HepG2 (cell line): Measurements from ENCODE around the gene ADGRB3. TPM values are rescaled to one million over a fixed set of nuclear protein-coding genes. Genes with fewer than 3 reads are reported as not detected.
A peak's percentile ranks its signal among the peaks of the same experiment; 100 is the strongest.

Source experiments
- ATAC-seq: fragments of 200-7000 bp; cut with Tn5 transposase; 3 replicates; pipeline ENCODE4 v1.9.1; 2020; ENCODE audit warnings: mild to moderate bottlenecking, moderate library complexity
- BruUV-seq: library from RNA; stranded (reverse); fragments of 400-500 nt; replicated peaks from 2 replicates; lab custom pipeline; 2021; lab: Mats Ljungman, UMichigan
- CTCF ChIA-PET: fragments of 300-600 bp; formaldehyde crosslinking; extraction: SDS; loops from one replicate; lab custom pipeline; 2021; ENCODE audit warnings: low total read pairs, inconsistent platforms, low intra/inter-chr PET ratio; lab: Yijun Ruan, JAX
- POLR2A ChIA-PET: fragments of 350-600 bp; sonication (Branson Sonifier 250); formaldehyde crosslinking; loops from one replicate; lab custom pipeline; 2020; ENCODE audit warnings: antibody characterized with exemption, inconsistent platforms; lab: Yijun Ruan, JAX
- DNase-seq: peaks from one replicate; pipeline ENCODE4 v3.0.0-alpha.2; 2015; ENCODE audit warnings: low spot score
- FAIRE-seq: peaks from 3 replicates; lab custom pipeline; 2011; peaks lifted over from hg19 to GRCh38; lab: Jason Lieb, UNC
- H2AFZ ChIP-seq: one replicate; pipeline ENCODE4 v1.6.1; 2011; ENCODE audit warnings: low read length, inconsistent platforms
- H3K27ac ChIP-seq: fragments of 300-600 bp; 3 replicates; pipeline ENCODE4 v1.8.0; 2011; ENCODE audit warnings: mixed run types, mild to moderate bottlenecking, mixed read lengths, low read length, inconsistent platforms; ENCODE audit not compliant: insufficient read depth; ENCODE audit errors: extremely low read length
- H3K27me3 ChIP-seq, 2 experiments: fragments of 200-600 bp in 1 of 2; 2 replicates in 1 of 2; 3 replicates in 1 of 2; pipeline versions ENCODE4 v1.6.0 to v1.8.0; 2011; ENCODE audit warnings: low read length in 2 of 2, mild to moderate bottlenecking in 2 of 2, moderate library complexity in 2 of 2, inconsistent platforms in 1 of 2; ENCODE audit not compliant: insufficient read depth in 2 of 2, control insufficient read depth in 1 of 2
- H3K36me3 ChIP-seq, 2 experiments: fragments of 200-600 bp in 1 of 2; replicated peaks in 1 of 2; 2 replicates in 1 of 2; 3 replicates in 1 of 2; pipeline versions ENCODE4 v1.5.1 to v1.8.0; 2011; ENCODE audit warnings: low read length in 2 of 2, inconsistent platforms in 1 of 2; ENCODE audit not compliant: insufficient read depth in 2 of 2, control insufficient read depth in 1 of 2
- H3K4me1 ChIP-seq: 2 replicates; pipeline ENCODE4 v1.5.1; 2012; ENCODE audit warnings: low read length, inconsistent platforms; ENCODE audit not compliant: insufficient read depth
- H3K4me2 ChIP-seq: 2 replicates; pipeline ENCODE4 v1.6.0; 2011; ENCODE audit warnings: low read depth, low read length, inconsistent platforms
- H3K4me3 ChIP-seq, 3 experiments: fragments of 200-600 bp in 1 of 3; sonication (generic), shearing (Covaris generic) in 1 of 3; replicated peaks in 1 of 3; 2 replicates each; pipeline ENCODE4 v1.5.1; 2011 to 2016; ENCODE audit warnings: low read length in 3 of 3, inconsistent platforms in 2 of 3, low read depth in 2 of 3, mild to moderate bottlenecking in 2 of 3, control low read depth in 1 of 3, mixed read lengths in 1 of 3; ENCODE audit not compliant: insufficient read depth in 1 of 3
- H3K79me2 ChIP-seq: one replicate; pipeline ENCODE4 v1.6.1; 2011; ENCODE audit warnings: low read length, inconsistent platforms; ENCODE audit not compliant: insufficient read depth
- H3K9ac ChIP-seq: 2 replicates; pipeline ENCODE4 v1.6.0; 2011; ENCODE audit warnings: mild to moderate bottlenecking, low read depth, low read length, inconsistent platforms; ENCODE audit not compliant: insufficient read depth
- H3K9me3 ChIP-seq: 2 replicates; pipeline ENCODE4 v1.5.1; 2012; ENCODE audit warnings: mild to moderate bottlenecking, low read length
- H4K20me1 ChIP-seq: 2 replicates; pipeline ENCODE4 v1.6.0; 2011; ENCODE audit warnings: inconsistent platforms, mild to moderate bottlenecking, low read length, moderate library complexity; ENCODE audit not compliant: insufficient read depth
- HDAC1 ChIP-seq: sonication (generic); formaldehyde crosslinking; IDR thresholded peaks from 2 replicates; pipeline ENCODE4 v1.5.1; 2020; ENCODE audit warnings: mild to moderate bottlenecking, missing genetic modification reagents
- MTA3 ChIP-seq: sonication (generic); formaldehyde crosslinking; IDR thresholded peaks from 2 replicates; pipeline ENCODE4 v1.4.0; 2020; ENCODE audit warnings: missing genetic modification reagents
- MYNN ChIP-seq: sonication (generic); formaldehyde crosslinking; IDR thresholded peaks from 2 replicates; pipeline ENCODE4 v1.4.0; 2020; ENCODE audit warnings: mild to moderate bottlenecking, low read depth, missing genetic modification reagents
- RBAK ChIP-seq: sonication (generic); formaldehyde crosslinking; IDR thresholded peaks from 2 replicates; pipeline ENCODE4 v1.5.1; 2020; ENCODE audit warnings: mild to moderate bottlenecking, missing genetic modification reagents
- RELA ChIP-seq: sonication (generic); formaldehyde crosslinking; IDR thresholded peaks from 2 replicates; pipeline ENCODE4 v1.4.0; 2020; ENCODE audit warnings: missing genetic modification reagents
- SALL2 ChIP-seq: sonication (generic); formaldehyde crosslinking; IDR thresholded peaks from 2 replicates; pipeline ENCODE4 v1.8.1; 2023; ENCODE audit warnings: mild to moderate bottlenecking, missing genetic modification reagents, inconsistent platforms
- SMARCE1 ChIP-seq: fragments of 450-650 bp; IDR thresholded peaks from 2 replicates; pipeline ENCODE4 v1.6.1; 2017; ENCODE audit warnings: borderline replicate concordance
- SMYD3 ChIP-seq: sonication (generic); formaldehyde crosslinking; IDR thresholded peaks from 2 replicates; pipeline ENCODE4 v1.8.1; 2023; ENCODE audit warnings: mild to moderate bottlenecking, missing genetic modification reagents
- SP2 ChIP-seq: sonication (generic); formaldehyde crosslinking; IDR thresholded peaks from 2 replicates; pipeline ENCODE4 v1.5.1; 2020; ENCODE audit warnings: mild to moderate bottlenecking, missing genetic modification reagents
- TARDBP ChIP-seq: sonication (generic); formaldehyde crosslinking; IDR thresholded peaks from 2 replicates; pipeline ENCODE4 v1.8.0; 2022; ENCODE audit warnings: mild to moderate bottlenecking, missing genetic modification reagents
- WIZ ChIP-seq: sonication (generic); formaldehyde crosslinking; IDR thresholded peaks from 2 replicates; pipeline ENCODE4 v1.5.1; 2020; ENCODE audit warnings: mild to moderate bottlenecking, missing genetic modification reagents
- ZBTB49 ChIP-seq: sonication (generic); formaldehyde crosslinking; IDR thresholded peaks from 2 replicates; pipeline ENCODE4 v1.4.0; 2020; ENCODE audit warnings: missing genetic modification reagents, borderline replicate concordance
- ZNF124 ChIP-seq: sonication (generic); formaldehyde crosslinking; IDR thresholded peaks from 2 replicates; pipeline ENCODE4 v1.4.0; 2020; ENCODE audit warnings: missing genetic modification reagents
- ZNF3 ChIP-seq: IDR thresholded peaks from 2 replicates; pipeline ENCODE4 v1.7.0; 2017; ENCODE audit warnings: inconsistent platforms
- ZNF451 ChIP-seq: sonication (generic); formaldehyde crosslinking; IDR thresholded peaks from 2 replicates; pipeline ENCODE4 v1.5.0; 2020; ENCODE audit warnings: mild to moderate bottlenecking, missing genetic modification reagents
- ZNF616 ChIP-seq: sonication (generic); formaldehyde crosslinking; IDR thresholded peaks from 2 replicates; pipeline ENCODE4 v1.5.0; 2020; ENCODE audit warnings: low read depth, mild to moderate bottlenecking, missing genetic modification reagents
- ZSCAN31 ChIP-seq: sonication (generic); formaldehyde crosslinking; IDR thresholded peaks from 2 replicates; pipeline ENCODE4 v1.5.0; 2020; ENCODE audit warnings: low read depth, mild to moderate bottlenecking, missing genetic modification reagents
- WGBS: methylation state at CpG from one replicate; pipeline ENCODE4 v1.1.6; 2017; ENCODE audit warnings: low lambda C conversion rate; 5-methylcytosine and 5-hydroxymethylcytosine counted together
- in situ Hi-C: cut with HindIII; loops from 2 replicates; pipeline ENCODE4 v1.10.0; 2017; ENCODE audit warnings: low pct_unique_long_range_greater_than_20kb; ENCODE audit not compliant: extremely low pct_ligation_motif_present
- intact Hi-C: fragments of 100-400 bp; cut with micrococcal nuclease; formaldehyde crosslinking; loops from one replicate; pipeline ENCODE4 v1.10.0; 2022; ENCODE audit not compliant: unreplicated experiment
- polyA plus RNA-seq, 8 experiments: library from polyadenylated mRNA; depleted of rRNA in 3 of 8; stranded (reverse) in 7 of 8; unstranded in 1 of 8; fragments of >200 nt; fragmentation: Illumina TruSeq in 4 of 8; extraction: Trizol in 4 of 8; gene quantifications; 2 replicates each; pipeline versions ENCODE4 v1.2.1 to v1.2.3, GENCODE V29; 2011 to 2016; ENCODE audit warnings: low read depth in 4 of 8, missing spikeins in 1 of 8, mixed read lengths in 1 of 8; ENCODE audit not compliant: insufficient read depth in 1 of 8
- total RNA-seq, 5 experiments: library from RNA; depleted of rRNA; stranded (reverse); fragments of >200 nt; fragmentation: Illumina TruSeq; extraction: Trizol; gene quantifications; 2 replicates each; pipeline ENCODE4 v1.2.3, GENCODE V29; 2016; ENCODE audit warnings: low read depth in 1 of 5
- TF ChIP-seq, protein P1 (sequence below): sonication (generic); formaldehyde crosslinking; IDR thresholded peaks from 2 replicates; pipeline ENCODE4 v1.5.0; 2020; ENCODE audit warnings: missing genetic modification reagents
- TF ChIP-seq, protein P2 (sequence below): sonication (generic); formaldehyde crosslinking; IDR thresholded peaks from 2 replicates; pipeline ENCODE4 v1.5.0; 2020; ENCODE audit warnings: missing genetic modification reagents

The ADGRB3 gene
- total and polyA plus RNA-seq, 2 of the 13 experiments (the other 11 are each of a cell fraction or from before 2014, with no cell fraction given): not detected

GRCh38 chr6:68873236-68873635 is 238.2 kb downstream of the ADGRB3 start:
- no TSS peak for BruUV-seq
- Histone ChIP-seq H3K4me1 (no peaks in the 10 kb centered on the region), H3K27ac (no peak overlapping the region), H3K4me3 (no peak overlapping the region), H3K36me3 (no peaks in the 10 kb centered on the region), H3K9ac (no peak overlapping the region), H3K27me3 (no peaks in the 10 kb centered on the region), H3K79me2 (no peaks in the 10 kb centered on the region)
- in situ Hi-C loops: no loop called here
- 0% methylated on average over 1 of the region's 1 CpG for WGBS
- no peak for ATAC-seq
- TF ChIP-seq ZBTB49 (no peak), ZNF451 (CRISPR knock-in tag) (no peak), HDAC1 (CRISPR knock-in tag) (no peak), ZSCAN31 (CRISPR knock-in tag) (no peak), SMARCE1 (no peak), ZNF3 (no peak), WIZ (CRISPR knock-in tag) (no peak), SALL2 (CRISPR knock-in tag) (no peak), TARDBP (CRISPR knock-in tag) (no peak), ZNF616 (CRISPR knock-in tag) (no peak), RELA (CRISPR knock-in tag) (no peak), RBAK (CRISPR knock-in tag) (no peak), MTA3 (no peak), MYNN (CRISPR knock-in tag) (no peak), ZNF124 (no peak), SMYD3 (CRISPR knock-in tag) (no peak), SP2 (no peak)
- TF ChIP-seq, protein P1, sequence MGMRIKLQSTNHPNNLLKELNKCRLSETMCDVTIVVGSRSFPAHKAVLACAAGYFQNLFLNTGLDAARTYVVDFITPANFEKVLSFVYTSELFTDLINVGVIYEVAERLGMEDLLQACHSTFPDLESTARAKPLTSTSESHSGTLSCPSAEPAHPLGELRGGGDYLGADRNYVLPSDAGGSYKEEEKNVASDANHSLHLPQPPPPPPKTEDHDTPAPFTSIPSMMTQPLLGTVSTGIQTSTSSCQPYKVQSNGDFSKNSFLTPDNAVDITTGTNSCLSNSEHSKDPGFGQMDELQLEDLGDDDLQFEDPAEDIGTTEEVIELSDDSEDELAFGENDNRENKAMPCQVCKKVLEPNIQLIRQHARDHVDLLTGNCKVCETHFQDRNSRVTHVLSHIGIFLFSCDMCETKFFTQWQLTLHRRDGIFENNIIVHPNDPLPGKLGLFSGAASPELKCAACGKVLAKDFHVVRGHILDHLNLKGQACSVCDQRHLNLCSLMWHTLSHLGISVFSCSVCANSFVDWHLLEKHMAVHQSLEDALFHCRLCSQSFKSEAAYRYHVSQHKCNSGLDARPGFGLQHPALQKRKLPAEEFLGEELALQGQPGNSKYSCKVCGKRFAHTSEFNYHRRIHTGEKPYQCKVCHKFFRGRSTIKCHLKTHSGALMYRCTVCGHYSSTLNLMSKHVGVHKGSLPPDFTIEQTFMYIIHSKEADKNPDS (CRISPR knock-in tag): no peak
- TF ChIP-seq, protein P2, sequence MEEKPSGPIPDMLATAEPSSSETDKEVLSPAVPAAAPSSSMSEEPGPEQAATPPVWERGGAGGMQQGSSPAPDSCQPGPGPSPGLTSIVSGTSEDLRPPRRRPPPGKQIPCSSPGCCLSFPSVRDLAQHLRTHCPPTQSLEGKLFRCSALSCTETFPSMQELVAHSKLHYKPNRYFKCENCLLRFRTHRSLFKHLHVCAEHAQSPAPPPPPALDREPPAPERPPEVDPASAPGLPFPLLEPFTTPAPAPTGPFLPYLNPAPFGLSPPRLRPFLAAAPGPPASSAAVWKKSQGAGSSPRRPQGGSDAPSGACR: no peak
- TF ChIP-seq, all 625 proteins: peak for 0
- DNase-seq (no peak), FAIRE-seq (no peak)
- Histone ChIP-seq H3K4me2 (no peak overlapping the region), H3K9me3 (0 out of 2 replicates have a peak, but pooled peaks cover under 1% of the 10 kb centered on the region), H2AFZ (peak overlapping the region; percentile 23), H4K20me1 (no peaks in the 10 kb centered on the region)
- intact Hi-C loops: no loop called here
- ChIA-PET CTCF (no interaction called here), POLR2A (no interaction called here)
